GM12878 (cell line): ENCODE data around the gene KANK4. TPM values are rescaled to one million over a fixed set of nuclear protein-coding genes. Genes with fewer than 3 reads are reported as not detected.

Experiments
- ATAC-seq: fragments of 200-7000 bp; cut with Tn5 transposase; 3 replicates; pipeline ENCODE4 v1.9.1; 2020; ENCODE audit warnings: mild to moderate bottlenecking, moderate library complexity
- BruUV-seq: library from RNA; stranded (reverse); fragments of 400-500 nt; replicated peaks from 2 replicates; lab custom pipeline; 2021; lab: Mats Ljungman, UMichigan
- CTCF ChIA-PET: fragments of 300-600 bp; sonication (Branson Sonifier 250); formaldehyde crosslinking; extraction: SDS; loops from one replicate; lab custom pipeline; 2021; ENCODE audit warnings: inconsistent platforms; lab: Yijun Ruan, JAX
- POLR2A ChIA-PET: fragments of 350-600 bp; formaldehyde crosslinking; extraction: SDS; loops from one replicate; lab custom pipeline; 2021; ENCODE audit warnings: inconsistent platforms; lab: Charles Lee
- RAD21 ChIA-PET: fragments of 300-600 bp; sonication (Branson Sonifier 250); formaldehyde crosslinking; loops from one replicate; lab custom pipeline; 2023; ENCODE audit warnings: antibody characterized with exemption; ENCODE audit not compliant: unreplicated experiment; lab: Charles Lee
- SMC1A ChIA-PET: fragments of 300-600 bp; sonication (Branson Sonifier 250); formaldehyde crosslinking; loops from one replicate; lab custom pipeline; 2023; ENCODE audit not compliant: unreplicated experiment, uncharacterized antibody; lab: Charles Lee
- DNase-seq: peaks from one replicate; pipeline ENCODE4 v3.0.0-alpha.2; 2011; ENCODE audit warnings: low read depth, low spot score
- FAIRE-seq: peaks from 3 replicates; lab custom pipeline; 2011; peaks lifted over from hg19 to GRCh38; lab: Jason Lieb, UNC
- H2AFZ ChIP-seq: 2 replicates; pipeline ENCODE4 v1.6.0; 2011; ENCODE audit warnings: low read depth, low read length, control low read depth; ENCODE audit not compliant: control insufficient read depth
- H3K27ac ChIP-seq: 2 replicates; pipeline ENCODE4 v1.5.1; 2011; ENCODE audit warnings: control low read depth; ENCODE audit not compliant: control insufficient read depth, insufficient read depth
- H3K27me3 ChIP-seq, 2 experiments: replicated peaks in 1 of 2; 2 replicates each; pipeline versions ENCODE4 v1.6.0 to v1.6.1; 2011; ENCODE audit warnings: low read length in 1 of 2; ENCODE audit not compliant: control insufficient read depth in 2 of 2, insufficient read depth in 2 of 2
- H3K36me3 ChIP-seq, 2 experiments: 2 replicates each; pipeline ENCODE4 v1.5.1; 2011; ENCODE audit warnings: low read length in 1 of 2; ENCODE audit not compliant: control insufficient read depth in 2 of 2, insufficient read depth in 2 of 2
- H3K4me1 ChIP-seq: 2 replicates; pipeline ENCODE4 v1.6.1; 2011; ENCODE audit warnings: mild to moderate bottlenecking, low read length, moderate library complexity, mixed read lengths; ENCODE audit not compliant: control insufficient read depth, insufficient read depth
- H3K4me2 ChIP-seq: 2 replicates; pipeline ENCODE4 v1.6.0; 2011; ENCODE audit warnings: control low read depth; ENCODE audit not compliant: control insufficient read depth, insufficient read depth
- H3K4me3 ChIP-seq: fragments of 200-600 bp; sonication (generic); 2 replicates; pipeline ENCODE4 v1.5.1; 2016
- H3K79me2 ChIP-seq: 2 replicates; pipeline ENCODE4 v1.6.0; 2011; ENCODE audit warnings: low read length; ENCODE audit not compliant: control insufficient read depth, insufficient read depth
- H3K9ac ChIP-seq: 2 replicates; pipeline ENCODE4 v1.8.0; 2011; ENCODE audit warnings: low read length, control low read depth, mixed read lengths; ENCODE audit not compliant: control insufficient read depth, insufficient read depth
- H3K9me3 ChIP-seq: replicated peaks from 3 replicates; pipeline ENCODE4 v1.5.1; 2011; ENCODE audit warnings: mild to moderate bottlenecking, low read length; ENCODE audit not compliant: control insufficient read depth, insufficient read depth
- H4K20me1 ChIP-seq: 2 replicates; pipeline ENCODE4 v1.6.0; 2011; ENCODE audit not compliant: control insufficient read depth, insufficient read depth
- ASH2L ChIP-seq: fragments of 300-600, 200-600 bp; sonication (generic); IDR thresholded peaks from 2 replicates; pipeline ENCODE4 v1.6.1; 2017; ENCODE audit warnings: low read depth, mild to moderate bottlenecking, borderline replicate concordance
- BCL11A ChIP-seq: IDR thresholded peaks from 2 replicates; pipeline ENCODE4 v1.6.1; 2011; ENCODE audit warnings: low read depth, low read length
- BHLHE40 ChIP-seq, 2 experiments: fragments of 450-650 bp in 1 of 2; IDR thresholded peaks; 2 replicates each; pipeline ENCODE4 v1.6.1; 2011 to 2017; ENCODE audit warnings: low read depth in 2 of 2, borderline replicate concordance in 1 of 2, improper control_type of control experiment in 1 of 2, low read length in 1 of 2, mild to moderate bottlenecking in 1 of 2
- CTCF ChIP-seq, 3 experiments: IDR thresholded peaks in 2 of 3; conservative IDR thresholded peaks in 1 of 3; 2 replicates each; pipeline ENCODE4 v1.5.1; 2011; ENCODE audit warnings: low read depth in 3 of 3, low read length in 3 of 3, mild to moderate bottlenecking in 3 of 3, control low read depth in 2 of 3, moderate library complexity in 2 of 3, inconsistent platforms in 1 of 3, mixed read lengths in 1 of 3; ENCODE audit not compliant: control insufficient read depth in 2 of 3, insufficient read depth in 1 of 3; ENCODE audit errors: extremely low read depth in 1 of 3
- EGR1 ChIP-seq, 2 experiments: IDR thresholded peaks; 1 replicate in 1 of 2; 2 replicates in 1 of 2; pipeline ENCODE4 v1.6.1; 2011 to 2012; ENCODE audit warnings: low read depth in 2 of 2, low read length in 2 of 2, borderline replicate concordance in 1 of 2, mild to moderate bottlenecking in 1 of 2, moderate library complexity in 1 of 2
- ETV6 ChIP-seq, 2 experiments: fragments of 450-650 bp in 1 of 2; IDR thresholded peaks in 1 of 2; conservative IDR thresholded peaks in 1 of 2; 2 replicates each; pipeline ENCODE4 v1.6.1; 2014; ENCODE audit warnings: antibody characterized with exemption in 1 of 2, borderline replicate concordance in 1 of 2, low read depth in 1 of 2, mild to moderate bottlenecking in 1 of 2, moderate library complexity in 1 of 2
- IKZF1 ChIP-seq: fragments of 450-650 bp; conservative IDR thresholded peaks from 2 replicates; pipeline ENCODE4 v1.6.1; 2017; ENCODE audit warnings: antibody characterized with exemption, mild to moderate bottlenecking
- IRF4 ChIP-seq: IDR thresholded peaks from 2 replicates; pipeline ENCODE4 v1.6.1; 2011; ENCODE audit warnings: low read depth, low read length
- MYB ChIP-seq: fragments of 150-350 bp; IDR thresholded peaks from 2 replicates; pipeline ENCODE4 v1.6.1; 2014; ENCODE audit warnings: mild to moderate bottlenecking, low read depth, low read length, borderline replicate concordance
- NFXL1 ChIP-seq: fragments of 450-650 bp; IDR thresholded peaks from 2 replicates; pipeline ENCODE4 v1.6.1; 2017; ENCODE audit warnings: antibody characterized with exemption, mild to moderate bottlenecking, borderline replicate concordance
- NFYB ChIP-seq: IDR thresholded peaks from 2 replicates; pipeline ENCODE4 v1.6.1; 2011; ENCODE audit warnings: low read depth, mild to moderate bottlenecking, low read length, improper control_type of control experiment, moderate library complexity; ENCODE audit not compliant: insufficient read depth
- PML ChIP-seq: IDR thresholded peaks from 2 replicates; pipeline ENCODE4 v1.6.1; 2012; ENCODE audit warnings: low read length, inconsistent platforms
- RFX5 ChIP-seq: IDR thresholded peaks from 2 replicates; pipeline ENCODE4 v1.6.1; 2011; ENCODE audit warnings: low read depth, low read length, improper control_type of control experiment
- RUNX3 ChIP-seq: IDR thresholded peaks from 2 replicates; pipeline ENCODE4 v1.6.1; 2012; ENCODE audit warnings: low read length, inconsistent platforms
- USF2 ChIP-seq: IDR thresholded peaks from 2 replicates; pipeline ENCODE4 v1.6.1; 2011; ENCODE audit warnings: low read depth, low read length, improper control_type of control experiment, borderline replicate concordance
- in situ Hi-C: fragments of 300-500 bp; cut with MboI; formaldehyde crosslinking; loops from 9 replicates; pipeline ENCODE4 v1.14.3; 2018; ENCODE audit warnings: mixed read lengths
- intact Hi-C: fragments of 100-400 bp; cut with micrococcal nuclease; formaldehyde crosslinking; loops from one replicate; pipeline ENCODE4 v1.14.2; 2022; ENCODE audit not compliant: unreplicated experiment
- polyA plus RNA-seq, 11 experiments: library from polyadenylated mRNA; depleted of rRNA in 4 of 11; unstranded in 6 of 11; stranded (reverse) in 5 of 11; fragments of >200 nt; fragmentation: Nextera tagmentation in 4 of 11; fragmentation: Illumina TruSeq in 1 of 11; extraction: Ambion mirVana in 4 of 11; extraction: Trizol in 1 of 11; gene quantifications; 1 replicate in 1 of 11; 2 replicates in 10 of 11; pipeline versions ENCODE4 v1.2.1 to v1.2.3, GENCODE V29; 2011 to 2016; ENCODE audit warnings: inconsistent platforms in 2 of 11, missing spikeins in 2 of 11, low read depth in 1 of 11
- total RNA-seq, 4 experiments: library from RNA; depleted of rRNA in 3 of 4; stranded (reverse); fragments of >200 nt in 3 of 4; fragmentation: Illumina TruSeq in 1 of 4; extraction: Trizol in 1 of 4; gene quantifications; 2 replicates each; pipeline versions ENCODE4 v1.2.1 to v1.2.3, GENCODE V29; 2013 to 2021
- TF ChIP-seq, protein P1 (sequence below): IDR thresholded peaks from 2 replicates; pipeline ENCODE4 v1.6.1; 2012; ENCODE audit warnings: low read depth, low read length, improper control_type of control experiment
- TF ChIP-seq, protein P2 (sequence below): fragments of 450-650 bp; IDR thresholded peaks from 2 replicates; pipeline ENCODE4 v1.6.1; 2016; ENCODE audit warnings: mild to moderate bottlenecking

Gene KANK4
- total and polyA plus RNA-seq, 10 of the 15 experiments (the other 5 are each of a cell fraction or from before 2014, with no cell fraction given) = not detected

DNA sequence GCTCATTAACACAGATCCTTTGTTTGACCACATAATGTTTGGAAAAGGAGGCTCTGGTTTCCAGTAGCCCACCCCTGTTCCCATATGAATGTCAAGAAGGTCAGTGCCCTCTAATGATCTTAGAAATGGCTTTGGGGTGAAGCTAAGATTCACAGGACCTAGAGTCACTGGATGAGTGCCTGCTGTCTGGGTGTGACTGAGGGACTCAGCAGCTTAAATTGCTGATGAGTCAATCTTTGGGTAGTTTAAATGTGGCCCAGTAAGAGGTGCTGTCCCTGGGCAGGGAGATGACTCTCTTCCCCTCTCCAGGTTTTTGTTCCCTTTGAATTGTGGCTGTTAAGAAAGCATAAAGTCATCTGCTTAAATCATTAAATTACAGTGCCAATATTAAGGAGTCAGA, 74.0 kb downstream of the KANK4 start:
- RAD21 ChIA-PET = no interaction called here
- no TSS peak for BruUV-seq
- no peak overlapping the region for H3K27ac ChIP-seq
- intact Hi-C loops = no loop called here
- TF ChIP-seq PML (no peak), NFXL1 (no peak), USF2 (no peak), NFYB (no peak), IRF4 (no peak), BHLHE40 (IDR thresholded peaks at IDR 0.05; ENCODE audit: borderline replicate concordance in 1 of 2, low read depth in 2 of 2, low read length in 1 of 2) (no peak), CTCF (IDR thresholded peaks at IDR 0.05 in 2 of 3, conservative IDR thresholded peaks at IDR 0.05 in 1 of 3; ENCODE audit: control insufficient read depth in 2 of 3, extremely low read depth in 1 of 3, insufficient read depth in 1 of 3, low read depth in 3 of 3, low read length in 3 of 3) (no peak), ASH2L (no peak), ETV6 (conservative IDR thresholded peaks at IDR 0.05 in 1 of 2, IDR thresholded peaks at IDR 0.05 in 1 of 2; ENCODE audit: borderline replicate concordance in 1 of 2, low read depth in 1 of 2) (no peak), BCL11A (no peak), IKZF1 (no peak), MYB (no peak), EGR1 (IDR thresholded peaks at IDR 0.05; ENCODE audit: borderline replicate concordance in 1 of 2, low read depth in 2 of 2, low read length in 2 of 2) (no peak), RUNX3 (no peak), RFX5 (no peak)
- TF ChIP-seq, protein P1, sequence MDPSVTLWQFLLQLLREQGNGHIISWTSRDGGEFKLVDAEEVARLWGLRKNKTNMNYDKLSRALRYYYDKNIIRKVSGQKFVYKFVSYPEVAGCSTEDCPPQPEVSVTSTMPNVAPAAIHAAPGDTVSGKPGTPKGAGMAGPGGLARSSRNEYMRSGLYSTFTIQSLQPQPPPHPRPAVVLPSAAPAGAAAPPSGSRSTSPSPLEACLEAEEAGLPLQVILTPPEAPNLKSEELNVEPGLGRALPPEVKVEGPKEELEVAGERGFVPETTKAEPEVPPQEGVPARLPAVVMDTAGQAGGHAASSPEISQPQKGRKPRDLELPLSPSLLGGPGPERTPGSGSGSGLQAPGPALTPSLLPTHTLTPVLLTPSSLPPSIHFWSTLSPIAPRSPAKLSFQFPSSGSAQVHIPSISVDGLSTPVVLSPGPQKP = no peak
- TF ChIP-seq, protein P2, sequence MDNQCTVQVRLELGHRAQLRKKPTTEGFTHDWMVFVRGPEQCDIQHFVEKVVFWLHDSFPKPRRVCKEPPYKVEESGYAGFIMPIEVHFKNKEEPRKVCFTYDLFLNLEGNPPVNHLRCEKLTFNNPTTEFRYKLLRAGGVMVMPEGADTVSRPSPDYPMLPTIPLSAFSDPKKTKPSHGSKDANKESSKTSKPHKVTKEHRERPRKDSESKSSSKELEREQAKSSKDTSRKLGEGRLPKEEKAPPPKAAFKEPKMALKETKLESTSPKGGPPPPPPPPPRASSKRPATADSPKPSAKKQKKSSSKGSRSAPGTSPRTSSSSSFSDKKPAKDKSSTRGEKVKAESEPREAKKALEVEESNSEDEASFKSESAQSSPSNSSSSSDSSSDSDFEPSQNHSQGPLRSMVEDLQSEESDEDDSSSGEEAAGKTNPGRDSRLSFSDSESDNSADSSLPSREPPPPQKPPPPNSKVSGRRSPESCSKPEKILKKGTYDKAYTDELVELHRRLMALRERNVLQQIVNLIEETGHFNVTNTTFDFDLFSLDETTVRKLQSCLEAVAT = no peak
- TF ChIP-seq, all 136 proteins: peak for 0
- Histone ChIP-seq H4K20me1 (no peaks in the 10 kb centered on the region), H3K9ac (no peak overlapping the region), H3K4me3 (no peak overlapping the region), H2AFZ (no peak overlapping the region), H3K9me3 (no peaks in the 10 kb centered on the region), H3K4me2 (no peak overlapping the region), H3K4me1 (no peaks in the 10 kb centered on the region), H3K27me3 (peaks cover 2 to 3% of the 10 kb centered on the region in 2 experiments; a peak in 3 of 4 replicates), H3K79me2 (no peaks in the 10 kb centered on the region), H3K36me3 (no peaks in the 10 kb centered on the region)
- no peak for DNase-seq
- SMC1A ChIA-PET = interaction anchor here (0.5 kb wide), 1 partner anchor 202 kb away, joined by 3 read pairs; no protein-coding TSS in a partner anchor
- FAIRE-seq = no peak
- no peak for ATAC-seq
- in situ Hi-C loops = no loop called here
- POLR2A ChIA-PET = no interaction called here
- CTCF ChIA-PET = no interaction called here
